HCT116 (cell line): ENCODE results near the gene ZNF777. TPM values are rescaled to one million over a fixed set of nuclear protein-coding genes. Genes with fewer than 3 reads are reported as not detected.

Experiments
- ATAC-seq: fragments of 200-7000 bp; cut with Tn5 transposase; 2 replicates; pipeline ENCODE4 v1.9.1; 2020; ENCODE audit warnings: mild to moderate bottlenecking, moderate library complexity
- BruUV-seq: library from RNA; stranded (reverse); fragments of 400-500 nt; replicated peaks from 2 replicates; lab custom pipeline; 2021; lab: Mats Ljungman, UMichigan
- CTCF ChIA-PET: fragments of 300-600 bp; sonication (Branson Sonifier 250); formaldehyde crosslinking; loops from one replicate; lab custom pipeline; 2021; ENCODE audit warnings: antibody characterized with exemption; lab: Charles Lee
- POLR2A ChIA-PET: fragments of 300-600, 350-600 bp; sonication (Branson Sonifier 250); formaldehyde crosslinking; loops from one replicate; lab custom pipeline; 2021; ENCODE audit warnings: antibody characterized with exemption; lab: Charles Lee
- RAD21 ChIA-PET, 2 experiments: fragments of 300-600 bp; sonication (Branson Sonifier 250); formaldehyde crosslinking; loops; one replicate each; lab custom pipeline; 2023; ENCODE audit warnings: low total read pairs in 2 of 2; ENCODE audit not compliant: uncharacterized antibody in 2 of 2, unreplicated experiment in 2 of 2, low non-redundant PET in 1 of 2; lab: Charles Lee
- DNase-seq: peaks from one replicate; pipeline ENCODE4 v3.0.0-alpha.2; 2010; ENCODE audit warnings: low read depth, low spot score
- H2AFZ ChIP-seq: fragments of 200-600 bp; shearing (Covaris generic), sonication (generic); 2 replicates; pipeline ENCODE4 v1.6.1; 2017; ENCODE audit warnings: low read depth, mixed run types, mixed read lengths, antibody characterized with exemption, low read length; ENCODE audit not compliant: poor library complexity, severe bottlenecking
- H3K27ac ChIP-seq: 2 replicates; pipeline ENCODE4 v1.5.1; 2012; ENCODE audit warnings: low read depth, low read length
- H3K27me3 ChIP-seq: fragments of 200-600 bp; sonication (generic); 2 replicates; pipeline ENCODE4 v1.6.1; 2016; ENCODE audit warnings: mixed run types, low read length, mixed read lengths; ENCODE audit not compliant: insufficient read depth
- H3K36me3 ChIP-seq, 2 experiments: fragments of 200-500 bp in 1 of 2; fragments of 200-600 bp in 1 of 2; sonication (Bioruptor generic) in 1 of 2; sonication (generic) in 1 of 2; 2 replicates each; pipeline versions ENCODE4 v1.5.1 to v1.6.1; 2014 to 2016; ENCODE audit warnings: low read length in 2 of 2, inconsistent platforms in 1 of 2, mixed read lengths in 1 of 2, mixed run types in 1 of 2; ENCODE audit not compliant: insufficient read depth in 2 of 2, control insufficient read depth in 1 of 2
- H3K4me1 ChIP-seq, 2 experiments: fragments of 200-600 bp in 1 of 2; sonication (generic) in 1 of 2; 2 replicates each; pipeline versions ENCODE4 v1.5.1 to v1.6.1; 2012 to 2017; ENCODE audit warnings: low read length in 2 of 2, inconsistent platforms in 1 of 2, mild to moderate bottlenecking in 1 of 2, mixed read lengths in 1 of 2, mixed run types in 1 of 2, moderate library complexity in 1 of 2; ENCODE audit not compliant: insufficient read depth in 2 of 2, control insufficient read depth in 1 of 2
- H3K4me2 ChIP-seq: fragments of 200-600 bp; sonication (generic); 2 replicates; pipeline ENCODE4 v1.6.1; 2017; ENCODE audit warnings: mixed run types, low read length, mixed read lengths
- H3K4me3 ChIP-seq, 2 experiments: fragments of 200-600 bp in 1 of 2; sonication (generic) in 1 of 2; replicated peaks in 1 of 2; 2 replicates each; pipeline ENCODE4 v1.5.1; 2011 to 2016; ENCODE audit warnings: low read length in 2 of 2, control low read depth in 1 of 2, low read depth in 1 of 2, mild to moderate bottlenecking in 1 of 2, mixed read lengths in 1 of 2, mixed run types in 1 of 2
- H3K79me2 ChIP-seq: fragments of 200-600 bp; sonication (generic); 2 replicates; pipeline ENCODE4 v1.6.1; 2017; ENCODE audit warnings: mild to moderate bottlenecking, mixed run types, low read length, moderate library complexity, mixed read lengths; ENCODE audit not compliant: insufficient read depth
- H3K9ac ChIP-seq: fragments of 200-600 bp; sonication (generic); 2 replicates; pipeline ENCODE4 v1.6.1; 2016; ENCODE audit warnings: low read length, mixed read lengths
- H3K9me2 ChIP-seq: fragments of 200-600 bp; sonication (generic), shearing (Covaris generic); 2 replicates; pipeline ENCODE4 v1.6.1; 2017; ENCODE audit warnings: mixed run types, mild to moderate bottlenecking, moderate library complexity; ENCODE audit not compliant: insufficient read depth
- H3K9me3 ChIP-seq, 2 experiments: fragments of 200-500 bp in 1 of 2; fragments of 200-600 bp in 1 of 2; sonication (Bioruptor generic) in 1 of 2; sonication (generic) in 1 of 2; 2 replicates each; pipeline ENCODE4 v1.6.1; 2014 to 2017; ENCODE audit warnings: low read length in 2 of 2, mixed read lengths in 2 of 2, inconsistent platforms in 1 of 2, low read depth in 1 of 2, mild to moderate bottlenecking in 1 of 2, mixed run types in 1 of 2, moderate library complexity in 1 of 2; ENCODE audit not compliant: control insufficient read depth in 1 of 2, insufficient read depth in 1 of 2
- H4K20me1 ChIP-seq: fragments of 200-600 bp; sonication (generic), shearing (Covaris generic); 2 replicates; pipeline ENCODE4 v1.6.1; 2017; ENCODE audit warnings: mixed run types, mild to moderate bottlenecking, moderate library complexity; ENCODE audit not compliant: insufficient read depth
- CBX3 ChIP-seq: IDR thresholded peaks from 2 replicates; pipeline ENCODE4 v1.6.1; 2012; ENCODE audit warnings: low read depth
- CEBPB ChIP-seq: IDR thresholded peaks from 2 replicates; pipeline ENCODE4 v1.6.1; 2012; ENCODE audit warnings: low read depth
- EGR1 ChIP-seq: IDR thresholded peaks from 2 replicates; pipeline ENCODE4 v1.6.1; 2012; ENCODE audit warnings: low read depth
- EZH2 ChIP-seq: fragments of 200-600 bp; sonication (generic); IDR thresholded peaks from 2 replicates; pipeline ENCODE4 v1.6.1; 2017; ENCODE audit warnings: antibody characterized with exemption, mixed run types
- POLR2A ChIP-seq: IDR thresholded peaks from 2 replicates; pipeline ENCODE4 v1.7.0; 2011; ENCODE audit warnings: borderline replicate concordance; ENCODE audit not compliant: insufficient read depth, insufficient read length; ENCODE audit errors: extremely low read depth
- TCF7L2 ChIP-seq: IDR thresholded peaks from 2 replicates; pipeline ENCODE4 v1.7.0; 2011; ENCODE audit warnings: borderline replicate concordance, inconsistent platforms; ENCODE audit not compliant: insufficient read depth, insufficient read length; ENCODE audit errors: extremely low read depth
- intact Hi-C: fragments of 100-400 bp; cut with micrococcal nuclease; formaldehyde crosslinking; loops from 2 replicates; pipeline ENCODE4 v1.10.0; 2022
- total RNA-seq: library from RNA; stranded (reverse); gene quantifications from one replicate; pipeline ENCODE4 v1.2.1, GENCODE V29; 2021; ENCODE audit not compliant: unreplicated experiment

ZNF777 gene
- total RNA-seq, 1 experiment from 2014 or later, result 15.6 TPM

GRCh38 chr7:149509774-149510173, 48.9 kb upstream of the ZNF777 start:
- no TSS peak for BruUV-seq
- no peak for DNase-seq
- TF ChIP-seq EZH2 (no peak), EGR1 (no peak), CBX3 (0 out of 2 replicates have a peak, but pooled peaks have one; percentile 42)
- TF ChIP-seq, all 23 proteins: peak for 1

GRCh38 chr7:149505551-149505950, 44.7 kb upstream of the ZNF777 start:
- H3K36me3 ChIP-seq, result no peaks in the 10 kb centered on the region
- no peaks in the 10 kb centered on the region for H3K4me1 ChIP-seq
- no peak for TF ChIP-seq CEBPB
- TF ChIP-seq POLR2A, result no peak
- no peak for TF ChIP-seq TCF7L2
- H3K9me2 ChIP-seq, result no peaks in the 10 kb centered on the region
- ATAC-seq (no peak), DNase-seq (no peak)
- no peak overlapping the region for H3K4me3 ChIP-seq
- H3K27ac ChIP-seq, result no peak overlapping the region
- peaks cover 4 to 13% of the 10 kb centered on the region in 2 experiments; a peak in 2 of 4 replicates for H3K9me3 ChIP-seq
- no peak overlapping the region for H2AFZ ChIP-seq
- no peaks in the 10 kb centered on the region for H4K20me1 ChIP-seq
- intact Hi-C loops, result no loop called here
- ChIA-PET CTCF (no interaction called here), POLR2A (no interaction called here), RAD21 (no interaction called here)
- H3K9ac ChIP-seq, result no peak overlapping the region
- no TSS peak for BruUV-seq
- H3K79me2 ChIP-seq, result no peaks in the 10 kb centered on the region
- H3K27me3 ChIP-seq, result no peaks in the 10 kb centered on the region
- H3K4me2 ChIP-seq, result no peak overlapping the region

More at GRCh38 chr7:149509774-149510173, 48.9 kb upstream of the ZNF777 start:
- Histone ChIP-seq H3K27ac (no peak overlapping the region), H3K27me3 (no peaks in the 10 kb centered on the region), H3K9ac (no peak overlapping the region), H3K79me2 (no peaks in the 10 kb centered on the region), H2AFZ (no peak overlapping the region), H3K4me1 (no peaks in the 10 kb centered on the region), H3K9me3 (peaks cover 4 to 13% of the 10 kb centered on the region in 2 experiments; a peak in 2 of 4 replicates), H3K9me2 (no peaks in the 10 kb centered on the region), H3K4me2 (no peak overlapping the region), H3K4me3 (no peak overlapping the region), H4K20me1 (no peaks in the 10 kb centered on the region), H3K36me3 (no peaks in the 10 kb centered on the region)
- CTCF ChIA-PET, result no interaction called here
- POLR2A ChIA-PET, result no interaction called here
- ATAC-seq, result no peak
- RAD21 ChIA-PET, result no interaction called here
- intact Hi-C loops, result no loop called here
